Measurements from ENCODE around the gene SPEM2.

DNA sequence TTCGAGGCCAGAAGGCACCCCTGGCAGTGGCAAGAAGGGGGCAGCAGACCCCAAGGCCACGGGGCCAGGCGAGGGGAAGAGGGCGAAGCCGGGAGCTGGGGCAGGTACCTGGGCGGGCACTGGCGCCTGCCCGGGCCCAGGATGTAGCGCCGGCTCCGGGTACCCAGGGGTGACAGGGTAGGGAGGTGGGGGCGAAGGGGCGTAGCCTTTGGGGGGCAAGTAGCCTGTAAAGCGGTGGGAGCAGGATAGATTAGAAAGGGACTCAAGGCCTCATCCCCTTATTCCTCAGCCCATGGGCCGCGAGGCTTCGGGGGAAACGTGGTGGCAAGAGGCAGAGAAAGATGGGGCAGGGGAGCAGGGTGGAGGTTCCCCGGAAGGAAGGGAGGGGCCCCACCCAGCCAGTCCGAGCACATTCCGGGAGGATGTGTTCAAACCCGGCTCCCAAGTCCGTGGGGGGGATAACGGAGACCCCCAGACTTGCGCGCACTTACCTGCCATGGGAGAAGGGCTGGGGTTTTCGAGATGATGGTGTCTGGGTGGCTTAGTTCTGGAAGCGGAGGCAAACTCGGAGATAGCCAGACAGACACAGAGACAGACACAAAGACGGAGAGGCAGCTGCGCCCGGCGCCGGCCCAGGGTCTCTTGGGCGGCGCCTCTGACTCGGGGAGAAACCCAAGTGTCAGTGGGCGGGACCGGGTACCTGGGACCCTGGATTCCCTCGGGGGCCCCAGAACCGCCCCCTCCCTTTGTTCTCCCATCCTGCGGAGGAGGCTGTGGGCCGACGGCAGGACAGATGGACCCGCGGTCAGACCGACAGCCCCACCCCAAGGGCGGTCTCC, 31.6 kb upstream of the SPEM2 start:
- TF ChIP-seq, protein P1, sequence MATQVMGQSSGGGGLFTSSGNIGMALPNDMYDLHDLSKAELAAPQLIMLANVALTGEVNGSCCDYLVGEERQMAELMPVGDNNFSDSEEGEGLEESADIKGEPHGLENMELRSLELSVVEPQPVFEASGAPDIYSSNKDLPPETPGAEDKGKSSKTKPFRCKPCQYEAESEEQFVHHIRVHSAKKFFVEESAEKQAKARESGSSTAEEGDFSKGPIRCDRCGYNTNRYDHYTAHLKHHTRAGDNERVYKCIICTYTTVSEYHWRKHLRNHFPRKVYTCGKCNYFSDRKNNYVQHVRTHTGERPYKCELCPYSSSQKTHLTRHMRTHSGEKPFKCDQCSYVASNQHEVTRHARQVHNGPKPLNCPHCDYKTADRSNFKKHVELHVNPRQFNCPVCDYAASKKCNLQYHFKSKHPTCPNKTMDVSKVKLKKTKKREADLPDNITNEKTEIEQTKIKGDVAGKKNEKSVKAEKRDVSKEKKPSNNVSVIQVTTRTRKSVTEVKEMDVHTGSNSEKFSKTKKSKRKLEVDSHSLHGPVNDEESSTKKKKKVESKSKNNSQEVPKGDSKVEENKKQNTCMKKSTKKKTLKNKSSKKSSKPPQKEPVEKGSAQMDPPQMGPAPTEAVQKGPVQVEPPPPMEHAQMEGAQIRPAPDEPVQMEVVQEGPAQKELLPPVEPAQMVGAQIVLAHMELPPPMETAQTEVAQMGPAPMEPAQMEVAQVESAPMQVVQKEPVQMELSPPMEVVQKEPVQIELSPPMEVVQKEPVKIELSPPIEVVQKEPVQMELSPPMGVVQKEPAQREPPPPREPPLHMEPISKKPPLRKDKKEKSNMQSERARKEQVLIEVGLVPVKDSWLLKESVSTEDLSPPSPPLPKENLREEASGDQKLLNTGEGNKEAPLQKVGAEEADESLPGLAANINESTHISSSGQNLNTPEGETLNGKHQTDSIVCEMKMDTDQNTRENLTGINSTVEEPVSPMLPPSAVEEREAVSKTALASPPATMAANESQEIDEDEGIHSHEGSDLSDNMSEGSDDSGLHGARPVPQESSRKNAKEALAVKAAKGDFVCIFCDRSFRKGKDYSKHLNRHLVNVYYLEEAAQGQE (IDR thresholded peaks at IDR 0.05): no peak
- TF ChIP-seq MAFK (IDR thresholded peaks at IDR 0.05; ENCODE audit: partially characterized antibody) (no peak), EP300 (IDR thresholded peaks at IDR 0.05) (no peak), SMC3 (IDR thresholded peaks at IDR 0.05) (no peak), CEBPB (IDR thresholded peaks at IDR 0.05) (no peak), RAD21 (conservative IDR thresholded peaks at IDR 0.05 in 1 of 2, IDR thresholded peaks at IDR 0.05 in 1 of 2) (no peak), POLR2A (IDR thresholded peaks at IDR 0.05; ENCODE audit: low read length) (no peak), RNF2 (IDR thresholded peaks at IDR 0.05; ENCODE audit: borderline replicate concordance, low read depth) (no peak), MYC (IDR thresholded peaks at IDR 0.05; ENCODE audit: borderline replicate concordance, low read length) (no peak)
- TF ChIP-seq, protein P2, sequence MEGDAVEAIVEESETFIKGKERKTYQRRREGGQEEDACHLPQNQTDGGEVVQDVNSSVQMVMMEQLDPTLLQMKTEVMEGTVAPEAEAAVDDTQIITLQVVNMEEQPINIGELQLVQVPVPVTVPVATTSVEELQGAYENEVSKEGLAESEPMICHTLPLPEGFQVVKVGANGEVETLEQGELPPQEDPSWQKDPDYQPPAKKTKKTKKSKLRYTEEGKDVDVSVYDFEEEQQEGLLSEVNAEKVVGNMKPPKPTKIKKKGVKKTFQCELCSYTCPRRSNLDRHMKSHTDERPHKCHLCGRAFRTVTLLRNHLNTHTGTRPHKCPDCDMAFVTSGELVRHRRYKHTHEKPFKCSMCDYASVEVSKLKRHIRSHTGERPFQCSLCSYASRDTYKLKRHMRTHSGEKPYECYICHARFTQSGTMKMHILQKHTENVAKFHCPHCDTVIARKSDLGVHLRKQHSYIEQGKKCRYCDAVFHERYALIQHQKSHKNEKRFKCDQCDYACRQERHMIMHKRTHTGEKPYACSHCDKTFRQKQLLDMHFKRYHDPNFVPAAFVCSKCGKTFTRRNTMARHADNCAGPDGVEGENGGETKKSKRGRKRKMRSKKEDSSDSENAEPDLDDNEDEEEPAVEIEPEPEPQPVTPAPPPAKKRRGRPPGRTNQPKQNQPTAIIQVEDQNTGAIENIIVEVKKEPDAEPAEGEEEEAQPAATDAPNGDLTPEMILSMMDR (IDR thresholded peaks at IDR 0.05): no peak
- TF ChIP-seq, protein P3, sequence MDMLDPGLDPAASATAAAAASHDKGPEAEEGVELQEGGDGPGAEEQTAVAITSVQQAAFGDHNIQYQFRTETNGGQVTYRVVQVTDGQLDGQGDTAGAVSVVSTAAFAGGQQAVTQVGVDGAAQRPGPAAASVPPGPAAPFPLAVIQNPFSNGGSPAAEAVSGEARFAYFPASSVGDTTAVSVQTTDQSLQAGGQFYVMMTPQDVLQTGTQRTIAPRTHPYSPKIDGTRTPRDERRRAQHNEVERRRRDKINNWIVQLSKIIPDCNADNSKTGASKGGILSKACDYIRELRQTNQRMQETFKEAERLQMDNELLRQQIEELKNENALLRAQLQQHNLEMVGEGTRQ (IDR thresholded peaks at IDR 0.05): no peak
